ENCODE measurements around the gene FUT1.

Gene FUT1

DNA sequence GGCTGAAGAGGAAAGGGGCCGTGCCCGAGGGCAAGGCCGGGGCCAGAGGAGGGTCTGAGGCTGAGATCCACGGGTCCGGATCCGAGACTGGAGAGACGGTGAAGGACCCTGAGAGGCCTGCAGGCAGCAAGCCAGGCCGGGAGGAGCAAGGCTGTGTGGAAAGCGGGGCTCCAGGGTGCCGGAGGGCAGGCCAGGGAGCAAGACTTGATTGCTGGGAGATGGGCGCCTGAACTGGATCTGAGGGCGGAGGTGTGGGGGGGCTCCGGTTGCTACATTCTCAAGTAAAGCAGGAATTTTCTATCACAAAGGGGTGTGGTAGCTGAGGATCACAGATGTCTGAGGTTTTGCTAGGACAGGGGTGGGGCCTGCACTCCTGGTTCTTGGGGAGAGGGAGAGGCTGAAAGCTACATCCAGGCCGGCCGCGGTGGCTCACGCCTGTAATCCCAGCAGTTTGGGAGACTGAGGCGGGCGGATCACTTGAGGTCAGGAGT is 36.7 kb downstream of the FUT1 start:
- no peak for DNase-seq

DNA sequence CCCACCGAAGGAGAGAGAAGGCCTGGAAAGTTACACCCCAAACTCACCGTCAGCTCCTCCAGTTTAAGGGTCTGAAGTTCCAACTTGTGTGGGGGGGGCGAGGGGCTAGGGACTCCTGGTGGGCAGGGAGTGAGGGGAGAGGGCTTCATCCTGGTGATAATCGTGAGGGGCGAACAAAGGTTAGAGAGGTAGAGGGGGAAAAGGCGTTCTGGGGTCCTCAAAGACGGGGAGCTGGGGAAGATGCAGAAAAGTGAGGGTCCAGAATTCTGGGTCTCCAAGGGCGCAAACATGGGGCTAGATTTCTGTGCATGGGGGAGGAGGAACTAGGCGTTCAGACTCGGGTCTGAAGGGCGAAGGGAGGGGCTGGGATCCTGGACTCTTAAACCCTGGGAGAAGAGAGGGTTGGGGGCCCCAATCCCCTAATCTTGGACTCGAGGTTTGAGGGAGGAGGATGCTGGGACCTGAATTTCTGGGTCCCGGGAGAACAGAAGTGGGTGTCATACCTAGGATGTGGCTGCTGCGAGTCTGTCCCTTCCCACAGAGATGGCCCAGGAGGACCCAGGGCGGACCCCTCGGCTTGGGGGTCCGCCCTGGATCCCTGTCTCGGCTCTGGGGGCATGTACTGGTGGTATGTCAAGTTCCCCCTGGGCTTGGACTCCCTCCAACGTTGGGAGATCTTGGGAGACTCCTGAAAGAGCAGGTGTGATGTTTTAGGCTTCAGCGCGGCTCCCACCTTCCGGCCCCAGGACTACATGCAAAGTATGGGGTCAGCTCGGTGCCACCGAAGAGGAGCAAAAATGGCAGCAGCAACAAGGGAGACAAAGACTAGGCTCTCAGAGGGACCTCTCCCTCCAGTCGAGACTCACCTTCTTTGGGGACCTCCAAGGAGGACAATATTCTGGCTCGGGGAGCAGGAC is 37.4 kb downstream of the FUT1 start:
- DNase-seq = no peak

DNA sequence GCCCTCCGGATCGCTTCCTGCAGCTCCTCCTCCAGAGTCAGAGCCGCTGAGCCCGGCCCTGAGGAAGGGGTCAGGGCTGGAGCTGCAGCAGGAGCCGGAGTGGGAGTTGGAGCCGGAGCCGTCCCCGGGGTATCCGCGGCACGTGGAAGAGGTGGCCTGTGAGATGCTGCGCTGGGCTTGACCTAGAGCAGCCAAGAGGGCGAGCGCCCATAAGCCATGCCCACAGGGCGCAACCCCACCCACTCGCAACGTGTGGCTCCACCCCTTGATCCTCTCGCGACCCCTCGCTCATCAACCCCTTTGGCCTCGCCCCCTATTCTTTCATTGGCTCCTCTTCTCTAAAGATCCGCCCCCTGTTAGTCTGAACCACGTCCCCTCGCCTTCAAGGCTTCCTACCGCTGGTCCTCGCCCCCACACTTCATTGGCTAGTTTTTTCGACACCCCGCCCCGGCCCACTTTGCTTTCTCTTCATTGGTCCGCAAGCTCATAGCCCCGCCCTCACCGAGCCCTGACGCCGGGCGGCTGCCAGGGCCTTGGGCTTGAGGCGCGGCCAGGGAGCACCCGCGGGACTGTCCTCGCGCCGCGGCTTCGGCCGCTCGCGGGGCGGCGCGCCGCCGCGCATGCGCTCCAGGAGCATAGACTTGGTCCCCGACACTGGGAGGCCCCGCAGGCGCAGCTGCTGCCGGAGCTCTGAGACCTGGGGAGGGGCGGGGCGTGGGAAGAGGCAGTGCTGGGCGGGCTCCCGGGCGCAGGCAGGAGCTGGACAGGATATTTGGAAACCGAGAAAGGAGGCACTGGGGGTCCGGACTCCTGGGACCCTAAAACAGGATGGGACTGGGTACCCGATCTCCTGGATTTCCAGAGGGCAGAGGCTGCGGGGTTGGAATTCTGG is 38.3 kb downstream of the FUT1 start:
- DNase-seq = peak; percentile 99 to 100

- DNase-seq = no peak
These were observed 39.2 kb downstream of the FUT1 start for GRCh38 chr19:48713041-48713863.

GRCh38 chr19:48711106-48711662 is 41.3 kb downstream of the FUT1 start:
- DNase-seq = no peak

- no peak for DNase-seq
These were observed 44.0 kb downstream of the FUT1 start for GRCh38 chr19:48708471-48708870.

DNA sequence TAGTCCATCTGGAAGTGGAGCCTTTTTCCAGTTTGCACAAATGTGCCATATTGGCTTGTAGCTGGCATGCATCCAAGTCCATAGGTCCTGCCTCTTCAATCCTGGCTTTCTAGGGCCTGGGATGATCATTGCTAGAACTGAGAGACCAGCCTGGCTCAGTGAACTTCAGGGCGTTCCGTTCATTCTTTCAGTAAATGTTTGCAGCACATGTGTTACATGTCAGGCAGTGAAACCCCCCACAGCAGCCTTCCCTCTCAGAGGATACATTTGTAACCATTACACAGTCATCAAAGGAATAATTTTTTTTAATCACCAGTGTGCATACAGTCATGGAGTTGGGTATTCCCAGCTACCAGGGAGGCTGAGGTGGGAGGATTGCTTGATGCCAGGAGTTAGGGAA is 47.0 kb downstream of the FUT1 start:
- DNase-seq = no peak

DNA sequence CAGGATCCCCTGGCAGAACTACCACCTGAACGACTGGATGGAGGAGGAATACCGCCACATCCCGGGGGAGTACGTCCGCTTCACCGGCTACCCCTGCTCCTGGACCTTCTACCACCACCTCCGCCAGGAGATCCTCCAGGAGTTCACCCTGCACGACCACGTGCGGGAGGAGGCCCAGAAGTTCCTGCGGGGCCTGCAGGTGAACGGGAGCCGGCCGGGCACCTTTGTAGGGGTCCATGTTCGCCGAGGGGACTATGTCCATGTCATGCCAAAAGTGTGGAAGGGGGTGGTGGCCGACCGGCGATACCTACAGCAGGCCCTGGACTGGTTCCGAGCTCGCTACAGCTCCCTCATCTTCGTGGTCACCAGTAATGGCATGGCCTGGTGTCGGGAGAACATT is 49.1 kb downstream of the FUT1 start:
- no peak for DNase-seq

DNA sequence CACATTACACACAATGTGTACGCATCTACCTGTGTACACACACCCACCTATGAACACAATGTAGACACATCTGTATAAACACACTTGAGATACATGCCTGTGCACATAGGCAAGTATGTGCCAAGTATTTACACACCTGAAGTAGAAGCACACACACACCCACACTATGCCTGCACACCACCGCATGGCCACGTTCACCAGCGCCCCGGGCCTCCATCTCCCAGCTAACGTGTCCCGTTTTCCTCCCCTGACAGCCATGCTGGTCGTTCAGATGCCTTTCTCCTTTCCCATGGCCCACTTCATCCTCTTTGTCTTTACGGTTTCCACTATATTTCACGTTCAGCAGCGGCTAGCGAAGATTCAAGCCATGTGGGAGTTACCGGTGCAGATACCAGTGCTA is 49.7 kb downstream of the FUT1 start:
- DNase-seq = no peak

DNA sequence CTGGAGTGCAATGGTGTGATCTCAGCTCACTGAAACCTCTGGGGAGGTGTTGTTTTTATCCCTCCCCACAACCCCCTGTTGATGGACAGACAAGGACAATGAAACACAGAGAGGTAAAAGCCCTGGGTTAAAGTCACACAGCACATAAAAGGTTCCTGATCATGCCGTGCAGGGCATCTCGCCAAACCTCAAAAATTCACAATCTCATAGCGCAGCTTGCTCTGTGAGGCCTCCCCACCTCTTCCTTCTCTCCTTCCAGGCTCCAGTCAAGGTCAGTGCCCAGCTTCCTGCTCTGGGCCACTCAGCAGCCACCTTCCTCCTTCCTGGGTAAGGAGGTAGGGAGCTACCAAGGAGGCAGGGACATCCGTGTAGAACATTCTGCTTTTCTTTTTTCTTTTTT is 54.4 kb downstream of the FUT1 start:
- no peak for DNase-seq
